Activated CD4-positive, alpha-beta T cell treated with anti-CD3 and anti-CD28 coated beads for 36 hours (primary cell): ENCODE measurements around the gene FMN1. TPM values are rescaled to one million over a fixed set of nuclear protein-coding genes. Genes with fewer than 3 reads are reported as not detected.

Experiments
- ATAC-seq: fragments of 200-7000 bp; cut with Tn5 transposase; one replicate; pipeline ENCODE4 v1.10.0; 2021; ENCODE audit warnings: mild to moderate bottlenecking, moderate library complexity
- CTCF ChIA-PET: fragments of 350-600 bp; sonication (Branson Sonifier 250); formaldehyde crosslinking; loops from one replicate; lab custom pipeline; 2021; ENCODE audit warnings: antibody characterized with exemption; lab: Charles Lee
- POLR2A ChIA-PET: fragments of 350-600 bp; sonication (Branson Sonifier 250); formaldehyde crosslinking; loops from one replicate; lab custom pipeline; 2021; ENCODE audit warnings: antibody characterized with exemption, inconsistent platforms; lab: Charles Lee
- DNase-seq: peaks from one replicate; pipeline ENCODE4 v3.0.0-alpha.2; 2020
- H3K27ac Mint-ChIP-seq: one replicate; pipeline ENCODE4 v1.8.0; 2021; ENCODE audit warnings: mixed read lengths
- H3K27me3 Mint-ChIP-seq: one replicate; pipeline ENCODE4 v1.8.0; 2021; ENCODE audit warnings: mixed read lengths
- H3K36me3 Mint-ChIP-seq: one replicate; pipeline ENCODE4 v1.8.0; 2021; ENCODE audit warnings: low read depth, mixed read lengths
- H3K4me1 Mint-ChIP-seq: one replicate; pipeline ENCODE4 v1.8.0; 2021; ENCODE audit warnings: mixed read lengths
- H3K4me3 Mint-ChIP-seq: one replicate; pipeline ENCODE4 v1.8.0; 2021; ENCODE audit warnings: mild to moderate bottlenecking, moderate library complexity, mixed read lengths
- H3K9me3 Mint-ChIP-seq: one replicate; pipeline ENCODE4 v1.8.0; 2021; ENCODE audit warnings: low read depth, mixed read lengths
- intact Hi-C, 2 experiments: fragments of 100-400 bp; cut with DNase I in 1 of 2; cut with micrococcal nuclease in 1 of 2; formaldehyde crosslinking; loops; one replicate each; pipeline versions ENCODE4 v1.14.2 to v1.15.1; 2022 to 2024; cut with DNase I, micrococcal nuclease
- total RNA-seq, 2 experiments: library from RNA; stranded (reverse); gene quantifications; one replicate each; pipeline ENCODE4 v1.2.3, GENCODE V29; 2021

Gene FMN1
- total RNA-seq, 2 experiments from 2014 or later = 0.09 to 0.21 TPM

GRCh38 chr15:32825219-32825618 lies 369.3 kb downstream of the FMN1 start:
- Mint-ChIP-seq H3K27me3 (peaks cover 4% of the 10 kb centered on the region), H3K9me3 (no peaks in the 10 kb centered on the region), H3K27ac (no peak overlapping the region), H3K4me1 (no peaks in the 10 kb centered on the region), H3K36me3 (no peaks in the 10 kb centered on the region), H3K4me3 (no peak overlapping the region)
- intact Hi-C loops = no loop called here
- ATAC-seq (no peak), DNase-seq (no peak)
- ChIA-PET CTCF (no interaction called here), POLR2A (no interaction called here)

GRCh38 chr15:32824777-32825176 lies 369.7 kb downstream of the FMN1 start:
- Mint-ChIP-seq H3K9me3 (no peaks in the 10 kb centered on the region), H3K4me1 (no peaks in the 10 kb centered on the region), H3K27me3 (peaks cover 4% of the 10 kb centered on the region), H3K36me3 (no peaks in the 10 kb centered on the region), H3K4me3 (no peak overlapping the region), H3K27ac (no peak overlapping the region)
- intact Hi-C loops = no loop called here
- no peak for ATAC-seq
- DNase-seq = no peak
- ChIA-PET POLR2A (no interaction called here), CTCF (no interaction called here)

GRCh38 chr15:32823750-32824149 lies 370.8 kb downstream of the FMN1 start:
- Mint-ChIP-seq H3K4me1 (no peaks in the 10 kb centered on the region), H3K36me3 (no peaks in the 10 kb centered on the region), H3K4me3 (no peak overlapping the region), H3K9me3 (no peaks in the 10 kb centered on the region), H3K27ac (no peak overlapping the region), H3K27me3 (peaks cover 4% of the 10 kb centered on the region)
- CTCF ChIA-PET = no interaction called here
- intact Hi-C loops = no loop called here
- no peak for DNase-seq
- POLR2A ChIA-PET = no interaction called here
- ATAC-seq = no peak

- DNase-seq (no peak), ATAC-seq (no peak)
Measured at GRCh38 chr15:32822739-32823138, 371.8 kb downstream of the FMN1 start.

GRCh38 chr15:32819448-32819847 lies 375.1 kb downstream of the FMN1 start:
- ChIA-PET CTCF (interaction anchor here (0.6 to 1.1 kb wide), 2 partner anchors 24 to 26 kb away, joined by 3 read pairs; no protein-coding TSS in a partner anchor), POLR2A (no interaction called here)
- ATAC-seq = no peak
- Mint-ChIP-seq H3K36me3 (no peaks in the 10 kb centered on the region), H3K27me3 (no peaks in the 10 kb centered on the region), H3K27ac (no peak overlapping the region), H3K9me3 (no peaks in the 10 kb centered on the region), H3K4me3 (no peak overlapping the region), H3K4me1 (no peaks in the 10 kb centered on the region)
- intact Hi-C loops = no loop called here
- DNase-seq = no peak

More at GRCh38 chr15:32822739-32823138, 371.8 kb downstream of the FMN1 start:
- intact Hi-C loops = no loop called here
- Mint-ChIP-seq H3K9me3 (no peaks in the 10 kb centered on the region), H3K4me1 (no peaks in the 10 kb centered on the region), H3K36me3 (no peaks in the 10 kb centered on the region), H3K27ac (no peak overlapping the region), H3K27me3 (peaks cover 4% of the 10 kb centered on the region), H3K4me3 (no peak overlapping the region)
- ChIA-PET CTCF (no interaction called here), POLR2A (no interaction called here)

- CTCF ChIA-PET = interaction anchor here (0.6 to 1.1 kb wide), 4 partner anchors 25 to 155 kb away, joined by 3 to 5 read pairs (median 3); no protein-coding TSS in a partner anchor
- no peaks in the 10 kb centered on the region for H3K27me3 Mint-ChIP-seq
Measured at GRCh38 chr15:32818758-32819447, 375.6 kb downstream of the FMN1 start.

GRCh38 chr15:32817577-32817976 lies 376.9 kb downstream of the FMN1 start:
- intact Hi-C loops = no loop called here
- no peaks in the 10 kb centered on the region for H3K36me3 Mint-ChIP-seq
- ATAC-seq (no peak), DNase-seq (no peak)
- CTCF ChIA-PET = interaction anchor here (1.2 kb wide), 1 partner anchor 59 kb away, joined by 3 read pairs; no protein-coding TSS in a partner anchor
- no peaks in the 10 kb centered on the region for H3K9me3 Mint-ChIP-seq
- POLR2A ChIA-PET = no interaction called here
- H3K4me1 Mint-ChIP-seq = no peaks in the 10 kb centered on the region
- no peak overlapping the region for H3K4me3 Mint-ChIP-seq
- H3K27me3 Mint-ChIP-seq = no peaks in the 10 kb centered on the region
- H3K27ac Mint-ChIP-seq = no peak overlapping the region

More at GRCh38 chr15:32818758-32819447, 375.6 kb downstream of the FMN1 start:
- intact Hi-C loops = no loop called here
- no peaks in the 10 kb centered on the region for H3K4me1 Mint-ChIP-seq
- H3K9me3 Mint-ChIP-seq = no peaks in the 10 kb centered on the region
- no peaks in the 10 kb centered on the region for H3K36me3 Mint-ChIP-seq
- H3K4me3 Mint-ChIP-seq = no peak overlapping the region
- DNase-seq = no peak
- POLR2A ChIA-PET = no interaction called here
- no peak overlapping the region for H3K27ac Mint-ChIP-seq
- no peak for ATAC-seq

GRCh38 chr15:32807331-32807730 lies 387.2 kb downstream of the FMN1 start:
- no peaks in the 10 kb centered on the region for H3K9me3 Mint-ChIP-seq
- H3K4me3 Mint-ChIP-seq = no peak overlapping the region
- intact Hi-C loops = no loop called here
- no peak overlapping the region for H3K27ac Mint-ChIP-seq
- peaks cover 4% of the 10 kb centered on the region for H3K4me1 Mint-ChIP-seq
- DNase-seq (no peak), ATAC-seq (no peak)
- ChIA-PET POLR2A (no interaction called here), CTCF (interaction anchor here (0.6 to 0.7 kb wide), 2 partner anchors 37 to 145 kb away, joined by 3 read pairs; no protein-coding TSS in a partner anchor)
- H3K36me3 Mint-ChIP-seq = no peaks in the 10 kb centered on the region
- H3K27me3 Mint-ChIP-seq = no peaks in the 10 kb centered on the region

GRCh38 chr15:32803631-32804030 lies 390.9 kb downstream of the FMN1 start:
- no peak for ATAC-seq
- Mint-ChIP-seq H3K4me3 (no peak overlapping the region), H3K9me3 (no peaks in the 10 kb centered on the region), H3K4me1 (peaks cover 4% of the 10 kb centered on the region), H3K36me3 (no peaks in the 10 kb centered on the region), H3K27ac (no peak overlapping the region), H3K27me3 (no peaks in the 10 kb centered on the region)
- intact Hi-C loops = no loop called here
- no peak for DNase-seq
- POLR2A ChIA-PET = no interaction called here
- CTCF ChIA-PET = interaction anchor here (0.7 kb wide), 1 partner anchor 138 kb away, joined by 3 read pairs; no protein-coding TSS in a partner anchor

GRCh38 chr15:32802286-32802936 lies 392.1 kb downstream of the FMN1 start:
- Mint-ChIP-seq H3K27ac (no peak overlapping the region), H3K36me3 (no peaks in the 10 kb centered on the region), H3K4me1 (peaks cover 4% of the 10 kb centered on the region), H3K9me3 (no peaks in the 10 kb centered on the region), H3K27me3 (no peaks in the 10 kb centered on the region), H3K4me3 (no peak overlapping the region)
- CTCF ChIA-PET = no interaction called here
- peak; percentile 22 for DNase-seq
- peak; percentile 19 for ATAC-seq
- POLR2A ChIA-PET = no interaction called here
- intact Hi-C loops = no loop called here

- DNase-seq (no peak), ATAC-seq (no peak)
- intact Hi-C loops = no loop called here
- CTCF ChIA-PET = no interaction called here
- POLR2A ChIA-PET = no interaction called here
- peaks cover 4% of the 10 kb centered on the region for H3K4me1 Mint-ChIP-seq
- no peaks in the 10 kb centered on the region for H3K36me3 Mint-ChIP-seq
- peaks cover 2% of the 10 kb centered on the region for H3K27me3 Mint-ChIP-seq
- H3K27ac Mint-ChIP-seq = no peak overlapping the region
- no peak overlapping the region for H3K4me3 Mint-ChIP-seq
- no peaks in the 10 kb centered on the region for H3K9me3 Mint-ChIP-seq
Measured at GRCh38 chr15:32799936-32800535, 394.5 kb downstream of the FMN1 start.
